Stimulated activated CD8-positive, alpha-beta memory T cell treated with anti-CD3 and anti-CD28 coated beads, Interleukin-12 subunit alpha, Interleukin-12 subunit beta, amount 100 ng/mL, for 24 hours (primary cell): ENCODE results near the gene CNIH3.
"Not testable (repeated sequence)": the region's sequence is repeated elsewhere in the genome, so short reads cannot be mapped to it uniquely, and the experiment has no call there.

Experiments used
- DNase-seq: peaks from one replicate; pipeline ENCODE4 v3.0.0-alpha.2; 2020; ENCODE audit errors: extremely low read depth

Gene CNIH3

GRCh38 chr1:224643653-224644052 lies 27.5 kb downstream of the CNIH3 start:
- DNase-seq: no peak

- DNase-seq: peak; percentile 19
Observed at GRCh38 chr1:224644553-224645154, 28.5 kb downstream of the CNIH3 start.

GRCh38 chr1:224647449-224647848 lies 31.3 kb downstream of the CNIH3 start:
- no peak for DNase-seq

DNA sequence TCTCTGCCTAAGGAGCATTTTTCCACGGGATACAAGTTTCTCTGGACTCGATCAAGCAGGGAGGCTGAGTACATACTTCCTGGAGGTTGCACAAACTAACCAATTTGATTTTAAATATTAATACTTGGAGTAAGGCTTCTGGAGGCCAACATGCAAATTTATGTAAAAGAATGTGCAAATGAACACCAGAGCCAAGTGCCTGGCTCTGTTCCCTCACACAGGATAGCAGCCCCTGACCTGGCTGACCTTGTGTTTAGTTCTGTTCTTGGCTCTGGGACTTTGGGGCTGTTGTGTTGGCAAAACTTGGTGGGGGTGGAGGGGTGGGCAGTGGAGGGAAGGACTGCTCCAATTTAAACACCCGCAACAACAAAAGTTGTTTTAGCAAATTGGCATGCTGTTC lies 34.2 kb downstream of the CNIH3 start:
- no peak for DNase-seq

DNA sequence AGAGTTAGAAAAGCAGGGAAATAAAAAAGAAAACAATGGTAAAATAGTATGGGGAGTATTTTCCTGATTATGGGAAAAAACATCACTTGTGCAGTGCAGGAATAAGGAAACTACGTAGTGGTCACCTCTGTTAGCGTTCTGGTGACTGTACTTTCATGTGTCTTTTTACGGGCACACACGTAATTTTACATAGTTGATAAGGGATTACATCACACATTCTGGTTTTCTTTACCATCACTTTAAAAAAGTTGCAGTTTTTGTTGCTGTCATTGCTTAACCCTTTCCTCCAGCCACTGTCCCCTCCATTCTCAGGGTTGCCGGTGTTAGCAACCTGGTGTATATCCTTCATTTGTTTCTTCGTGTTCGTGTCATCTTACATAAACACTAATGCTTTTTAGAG lies 35.1 kb downstream of the CNIH3 start:
- DNase-seq: no peak

- no peak for DNase-seq
Observed at GRCh38 chr1:224656392-224656791, 40.3 kb downstream of the CNIH3 start.

DNA sequence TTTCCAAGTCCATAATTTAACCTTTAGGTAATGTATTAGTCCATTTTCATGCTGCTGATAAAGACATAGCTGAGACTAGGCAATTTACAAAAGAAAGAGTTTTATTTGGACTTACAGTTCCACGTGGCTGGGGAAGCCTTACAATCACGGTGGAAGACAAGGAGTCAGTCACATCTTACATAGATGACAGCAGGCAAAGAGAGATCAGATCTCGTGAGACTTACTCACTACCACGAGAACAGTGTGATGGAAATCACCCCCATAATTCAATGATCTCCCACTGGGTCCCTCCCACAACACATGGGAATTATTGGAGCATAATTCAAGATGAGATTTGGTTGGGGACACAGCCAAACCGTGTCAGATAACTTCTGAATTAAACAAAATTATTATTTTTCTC lies 44.0 kb downstream of the CNIH3 start:
- no peak for DNase-seq

DNA sequence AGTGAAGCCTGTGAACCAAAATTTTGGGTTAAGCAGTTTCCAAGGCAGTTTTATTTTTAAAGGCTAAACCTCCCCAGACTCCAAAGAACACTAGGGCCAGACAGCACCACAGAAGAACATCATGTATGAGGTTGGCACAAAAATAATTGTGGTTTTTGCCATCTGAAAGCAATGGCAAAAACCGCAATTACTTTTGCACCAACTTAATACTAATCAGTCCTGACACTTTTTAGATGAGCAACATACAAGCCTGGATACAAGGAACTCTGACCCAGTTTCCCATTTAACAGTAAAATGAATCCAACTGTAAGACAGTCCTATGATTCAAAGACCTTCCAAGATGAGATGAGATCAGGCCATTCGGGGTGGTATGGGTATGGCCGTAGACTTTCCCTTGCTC lies 46.8 kb downstream of the CNIH3 start:
- DNase-seq: no peak

- DNase-seq: no peak
Observed at GRCh38 chr1:224665016-224665415, 48.9 kb downstream of the CNIH3 start.

- DNase-seq: no peak
Observed at GRCh38 chr1:224666078-224666477, 50.0 kb downstream of the CNIH3 start.

- no peak for DNase-seq
Observed at GRCh38 chr1:224666913-224667312, 50.8 kb downstream of the CNIH3 start.

DNA sequence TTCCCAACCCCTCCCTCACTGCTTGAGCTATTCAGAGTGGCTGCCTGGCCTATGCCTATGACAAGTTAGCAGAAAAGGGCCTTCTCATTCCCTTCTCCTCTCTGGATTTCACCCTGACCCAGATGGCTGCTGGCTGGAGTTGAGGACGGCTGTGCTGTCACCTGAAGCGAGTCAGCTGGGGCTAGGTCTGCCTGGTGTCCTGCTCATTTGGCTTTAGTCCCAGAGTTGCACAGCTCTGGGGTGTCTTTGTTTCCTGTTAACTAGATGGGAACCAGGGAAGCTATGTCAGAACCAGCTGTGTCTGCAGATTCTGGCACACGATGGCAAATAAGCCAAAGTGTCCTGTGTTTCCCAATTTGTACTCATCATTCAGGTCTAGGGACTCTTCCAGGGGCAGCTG lies 52.9 kb downstream of the CNIH3 start:
- DNase-seq: no peak

GRCh38 chr1:224669403-224669802 lies 53.3 kb downstream of the CNIH3 start:
- no peak for DNase-seq

DNA sequence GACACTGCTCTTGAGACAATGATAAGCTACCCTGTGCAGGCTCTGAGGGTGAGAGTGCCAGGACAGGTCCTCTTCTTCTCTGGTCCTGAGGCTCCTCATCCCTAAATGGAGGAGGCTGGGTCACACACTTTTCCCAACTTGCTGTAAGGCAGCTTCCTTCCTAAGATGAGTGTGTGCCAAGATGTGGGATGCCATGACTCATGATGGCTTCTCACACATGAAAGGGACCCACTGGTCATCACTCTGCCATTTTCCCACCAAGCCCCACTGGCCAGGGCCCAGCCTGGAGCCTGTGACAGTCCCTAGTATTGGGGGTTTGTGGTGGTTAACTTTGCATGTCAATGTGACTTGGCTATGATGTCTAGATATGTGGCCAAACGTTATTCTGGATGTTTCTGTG lies 54.4 kb downstream of the CNIH3 start:
- no peak for DNase-seq

- DNase-seq: no peak
Observed at GRCh38 chr1:224671076-224671475, 55.0 kb downstream of the CNIH3 start.

DNA sequence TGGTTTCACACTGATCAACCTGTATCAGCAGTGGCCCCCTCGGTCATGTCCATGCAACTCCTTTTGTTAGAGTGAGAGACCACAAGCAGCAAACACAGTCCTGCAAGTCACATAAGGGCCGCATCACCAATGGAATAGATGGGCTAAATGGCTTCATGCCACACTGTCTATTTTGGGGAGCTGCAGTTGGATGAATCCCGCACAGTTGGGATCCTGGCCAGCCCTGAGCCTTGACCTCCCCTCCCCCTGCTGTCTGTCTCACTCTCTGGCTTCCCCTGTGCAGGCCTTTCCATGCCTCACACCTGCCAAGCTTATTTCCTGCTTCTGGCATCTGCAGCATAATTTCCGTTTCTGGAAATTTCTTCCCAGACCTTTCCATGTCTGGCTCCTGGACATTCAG lies 57.0 kb downstream of the CNIH3 start:
- DNase-seq: no peak

GRCh38 chr1:224675590-224675989 lies 59.5 kb downstream of the CNIH3 start:
- no peak for DNase-seq

- no peak for DNase-seq
Observed at GRCh38 chr1:224676551-224676950, 60.4 kb downstream of the CNIH3 start.

DNA sequence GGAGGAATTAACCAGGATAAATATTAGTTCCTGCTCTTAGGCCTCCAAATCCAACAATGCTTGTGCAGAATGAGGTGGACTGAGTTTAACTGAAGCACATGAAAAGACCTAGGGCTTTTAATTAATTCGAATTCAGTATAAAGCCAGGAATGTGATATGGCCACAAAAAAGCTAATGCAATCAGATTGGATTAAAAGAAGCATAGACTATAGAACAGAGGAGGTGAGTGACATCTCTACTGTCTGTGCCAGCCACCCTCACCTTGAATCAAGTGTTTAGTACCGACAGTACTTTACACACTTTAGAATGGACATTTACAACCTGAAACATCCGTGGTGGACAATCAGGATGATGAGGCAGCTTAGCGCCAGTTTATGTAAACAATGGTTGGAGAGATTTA lies 62.1 kb downstream of the CNIH3 start:
- DNase-seq: no peak

- DNase-seq: no peak
Observed at GRCh38 chr1:224679606-224680005, 63.5 kb downstream of the CNIH3 start.

DNA sequence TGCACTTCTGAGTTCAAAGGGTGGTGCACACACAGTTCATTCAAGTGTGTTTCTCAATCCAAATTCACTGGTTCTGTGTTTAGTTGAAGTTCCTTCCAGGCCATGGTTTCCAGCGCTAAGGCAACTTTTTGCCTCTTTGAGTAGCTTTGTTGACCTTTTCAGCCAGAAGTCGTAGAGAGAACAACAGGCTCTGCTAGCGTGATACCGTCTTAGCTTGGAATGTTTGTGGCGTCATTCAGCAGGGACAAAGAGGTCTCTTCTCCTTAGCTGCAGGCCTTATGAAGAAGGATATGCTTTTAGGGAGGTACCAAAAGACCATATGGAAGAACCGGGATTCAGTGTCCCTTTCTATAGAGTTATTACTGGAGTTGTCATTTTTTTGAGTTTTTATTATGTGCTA lies 65.7 kb downstream of the CNIH3 start:
- no peak for DNase-seq

DNA sequence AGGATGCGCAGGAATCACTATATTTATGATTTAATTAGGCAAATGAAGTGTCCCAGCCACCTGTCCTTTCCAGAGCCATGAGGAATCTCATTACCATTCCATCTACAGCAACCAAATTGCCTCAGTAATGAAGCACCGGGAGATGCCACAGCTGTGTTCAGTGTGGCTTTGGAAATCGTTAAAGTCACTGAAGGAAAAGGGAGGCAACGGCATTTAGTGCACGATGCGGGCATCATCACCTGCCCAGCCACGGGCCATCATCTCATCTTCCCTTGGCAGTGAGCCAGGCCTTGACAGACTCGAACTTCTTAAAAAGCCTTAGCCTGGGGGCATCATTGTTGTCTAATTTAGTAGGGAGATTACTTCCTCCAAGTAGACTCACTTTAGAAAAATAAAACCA lies 67.8 kb downstream of the CNIH3 start:
- DNase-seq: no peak

GRCh38 chr1:224684979-224685425 lies 68.9 kb downstream of the CNIH3 start:
- DNase-seq: no peak

- not testable (repeated sequence) for DNase-seq
Observed at GRCh38 chr1:224686140-224686539, 70.0 kb downstream of the CNIH3 start.
